Thymus (tissue), 14 donors: ENCODE data around the gene PRAMEF15. TPM values are rescaled to one million over a fixed set of nuclear protein-coding genes. Genes with fewer than 3 reads are reported as not detected.
"Not testable (repeated sequence)": the region's sequence is repeated elsewhere in the genome, so short reads cannot be mapped to it uniquely, and the experiment has no call there.

Experiments used
- DNase-seq, 9 donors: peaks; one replicate each; pipeline ENCODE4 v3.0.0-alpha.2; 2013; ENCODE audit warnings: low spot score in 9 of 9, low read depth in 6 of 9, missing footprints in 1 of 9
- H3K27ac ChIP-seq, 2 donors: one replicate each; pipeline ENCODE4 v1.5.1; 2013; ENCODE audit warnings: control low read depth in 1 of 2, low read depth in 1 of 2, low read length in 1 of 2, mild to moderate bottlenecking in 1 of 2, moderate library complexity in 1 of 2
- H3K27me3 ChIP-seq, 2 donors: one replicate each; pipeline ENCODE4 v1.5.1; 2013; ENCODE audit warnings: low read length in 1 of 2; ENCODE audit not compliant: control insufficient read depth in 2 of 2, insufficient read depth in 1 of 2
- H3K36me3 ChIP-seq, 2 donors: one replicate each; pipeline ENCODE4 v1.5.1; 2013; ENCODE audit warnings: low read length in 1 of 2, mild to moderate bottlenecking in 1 of 2, moderate library complexity in 1 of 2; ENCODE audit not compliant: control insufficient read depth in 2 of 2, insufficient read depth in 2 of 2
- H3K4me1 ChIP-seq, 2 donors: one replicate each; pipeline ENCODE4 v1.5.1; 2013; ENCODE audit warnings: low read length in 2 of 2; ENCODE audit not compliant: control insufficient read depth in 2 of 2, insufficient read depth in 2 of 2
- H3K4me3 ChIP-seq, 2 donors: one replicate each; pipeline ENCODE4 v1.5.1; 2013; ENCODE audit warnings: low read length in 2 of 2, control low read depth in 1 of 2, mild to moderate bottlenecking in 1 of 2
- H3K9me3 ChIP-seq, 2 donors: one replicate each; pipeline ENCODE4 v1.5.1; 2013; ENCODE audit warnings: low read length in 1 of 2, mild to moderate bottlenecking in 1 of 2; ENCODE audit not compliant: control insufficient read depth in 2 of 2, insufficient read depth in 1 of 2
- WGBS: extraction: QIAGEN DNeasy Blood & Tissue Kit; methylation state at CpG from one replicate; pipeline ENCODE4 v1.1.7; 2013; 5-methylcytosine and 5-hydroxymethylcytosine counted together
- long read RNA-seq, 10 donors: transcript quantifications; one replicate each; lab custom pipeline, GENCODE V29; 2026
- polyA plus RNA-seq: library from polyadenylated mRNA; stranded (reverse); fragments of 200-250 nt; gene quantifications from one replicate; pipeline ENCODE4 v1.2.3, GENCODE V29; 2013
- total RNA-seq: library from RNA; stranded (reverse); fragments of 120-200 nt; gene quantifications from one replicate; pipeline ENCODE4 v1.2.4, GENCODE V29; 2013
- donor health status: healthy.

The PRAMEF15 gene
- not detected for total RNA-seq
- polyA plus RNA-seq: 0.25 TPM
- long read RNA-seq, donor 1: 0 reads
- long read RNA-seq, donor 2: 0 reads
- long read RNA-seq, donor 3: 0 reads
- long read RNA-seq, donor 4: 0 reads
- long read RNA-seq, donor 5: 0 reads
- long read RNA-seq, donor 6: 0 reads
- long read RNA-seq, donor 7: 0 reads
- long read RNA-seq, donor 8: 0 reads
- long read RNA-seq, donor 9: 0 reads
- long read RNA-seq, donor 10: 0 reads

DNA sequence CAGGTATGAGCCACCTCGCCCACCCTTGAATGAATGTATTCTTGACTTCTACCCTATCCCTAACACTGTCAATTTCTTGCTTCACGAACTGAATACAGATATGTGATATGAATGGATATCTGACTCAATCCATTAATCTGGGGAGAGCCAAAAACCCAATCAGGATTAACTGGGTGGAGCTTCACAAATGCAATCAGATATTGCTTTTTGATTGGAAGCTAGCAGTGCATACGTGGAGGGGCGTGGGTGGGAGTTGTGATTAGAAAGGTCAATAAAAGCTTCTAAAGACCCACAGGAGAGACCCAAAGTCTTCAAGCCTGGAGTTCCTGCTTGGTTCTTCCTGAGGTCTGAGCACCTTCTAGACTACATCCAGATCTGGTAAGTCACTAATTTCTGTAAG is at the start of gene PRAMEF15:
PRAMEF15 (plus strand) TSS at position 301 of the 400 bp plus-strand sequence. CDS start 2,827 bp downstream, outside the sequence.
- 54% methylated on average over 3 of the region's 4 CpGs for WGBS
- H3K27ac ChIP-seq, H3K4me3 ChIP-seq, H3K9me3 ChIP-seq, DNase-seq, H3K36me3 ChIP-seq, H3K27me3 ChIP-seq, H3K4me1 ChIP-seq: not testable (repeated sequence)

DNA sequence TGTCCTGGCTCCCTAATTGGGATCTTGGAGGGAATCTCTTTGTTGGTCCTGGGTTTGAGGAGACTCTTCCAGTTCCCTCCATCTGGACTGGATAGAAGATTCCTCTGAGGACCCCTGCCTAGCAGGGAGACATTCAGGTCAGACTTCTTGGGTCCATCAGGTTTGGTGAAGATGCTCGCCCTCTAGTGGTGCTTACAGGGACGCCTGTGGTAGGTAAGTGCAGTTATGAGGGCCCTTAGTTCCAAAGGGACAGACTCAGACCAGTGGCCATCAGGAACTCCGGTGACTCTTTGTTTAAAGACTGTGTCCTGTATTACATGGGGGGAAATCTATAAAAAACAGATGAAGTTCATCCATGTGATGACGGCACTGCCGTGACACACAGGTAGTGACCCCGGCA is 38.4 kb upstream of the PRAMEF15 start:
- not testable (repeated sequence) for H3K36me3 ChIP-seq, H3K4me3 ChIP-seq, DNase-seq, H3K4me1 ChIP-seq, H3K27me3 ChIP-seq, H3K9me3 ChIP-seq, H3K27ac ChIP-seq
- WGBS: 63% methylated on average over 5 of the region's 6 CpGs

DNA sequence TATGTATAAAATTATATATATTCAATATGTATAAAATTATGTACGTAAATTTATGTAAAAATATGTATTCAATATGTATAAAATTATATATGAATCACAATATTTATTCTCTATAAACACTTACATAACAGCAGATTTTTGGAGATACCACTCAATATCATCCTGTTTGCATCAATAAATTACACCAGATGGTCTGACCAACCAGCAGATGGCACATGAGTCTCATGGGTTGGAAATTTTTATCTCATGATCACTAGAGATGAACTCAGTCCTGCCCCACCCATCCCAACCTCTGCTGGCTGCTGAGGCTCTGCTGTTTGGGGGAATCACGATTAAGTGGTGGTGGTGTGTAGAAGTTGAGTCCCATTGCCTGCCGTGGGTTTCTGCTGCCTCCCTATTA is 35.8 kb upstream of the PRAMEF15 start:
- not testable (repeated sequence) for H3K27me3 ChIP-seq, H3K9me3 ChIP-seq, H3K4me1 ChIP-seq, H3K4me3 ChIP-seq, H3K27ac ChIP-seq, H3K36me3 ChIP-seq, DNase-seq
- 89% methylated on average over 3 of the region's 3 CpGs for WGBS

- DNase-seq, H3K4me3 ChIP-seq, H3K27ac ChIP-seq, H3K27me3 ChIP-seq, H3K9me3 ChIP-seq, H3K36me3 ChIP-seq, H3K4me1 ChIP-seq: not testable (repeated sequence)
- WGBS: no CpG with 5 or more reads among the region's 1 CpG
Observed at GRCh38 chr1:13285037-13285436, 30.3 kb upstream of the PRAMEF15 start, which contains the start of gene PRAMEF8. Gene PRAMEF8, minus strand, starts transcription at chr1:13285137. Its CDS starts 1,046 bp downstream, at chr1:13284091.

DNA sequence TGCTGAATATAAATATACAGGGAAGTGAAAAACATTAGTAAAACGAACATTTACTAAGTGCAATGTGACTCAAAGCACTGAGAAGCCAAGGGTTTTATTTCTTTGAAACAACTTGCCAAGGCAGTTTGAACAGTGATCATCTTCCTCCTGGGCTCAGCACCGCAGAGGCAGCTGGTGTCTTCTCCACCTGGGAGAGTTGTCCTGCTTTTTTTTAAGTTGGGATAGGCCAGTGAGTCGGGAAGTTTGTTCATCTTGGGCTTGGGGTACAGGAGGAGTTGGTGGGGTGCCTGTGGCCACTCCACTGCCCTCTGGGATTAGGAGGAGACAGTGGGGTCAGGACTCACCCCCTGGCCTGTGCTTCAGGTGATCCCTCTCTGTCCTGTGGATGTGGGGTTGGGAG is 26.4 kb upstream of the PRAMEF15 start:
- not testable (repeated sequence) for DNase-seq, H3K27me3 ChIP-seq, H3K4me3 ChIP-seq, H3K4me1 ChIP-seq, H3K27ac ChIP-seq, H3K9me3 ChIP-seq, H3K36me3 ChIP-seq
- WGBS: 84% methylated on average over 2 of the region's 3 CpGs

GRCh38 chr1:13297216-13297931 is 18.0 kb upstream of the PRAMEF15 start:
- H3K36me3 ChIP-seq, H3K9me3 ChIP-seq, H3K27me3 ChIP-seq, H3K4me1 ChIP-seq, H3K27ac ChIP-seq, DNase-seq, H3K4me3 ChIP-seq: not testable (repeated sequence)
- WGBS: 97% methylated on average over 2 of the region's 5 CpGs

DNA sequence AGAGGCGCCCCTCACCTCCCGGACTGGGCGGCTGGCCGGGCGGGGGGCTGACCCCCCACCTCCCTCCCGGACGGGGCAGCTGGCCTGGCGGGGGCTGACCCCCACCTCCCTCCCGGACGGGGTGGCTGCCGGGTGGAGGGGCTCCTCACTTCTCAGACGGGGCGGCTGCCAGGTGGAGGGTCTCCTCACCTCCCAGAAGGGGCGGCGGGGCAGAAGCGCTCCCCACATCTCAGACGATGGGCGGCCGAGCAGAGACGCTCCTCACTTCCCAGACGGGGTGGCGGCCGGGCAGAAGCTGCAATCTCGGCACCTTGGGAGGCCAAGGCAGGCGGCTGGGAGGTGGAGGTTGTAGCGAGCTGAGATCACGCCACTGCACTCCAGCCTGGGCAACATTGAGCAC is 16.7 kb upstream of the PRAMEF15 start:
- WGBS: 98% methylated on average over 8 of the region's 27 CpGs
- not testable (repeated sequence) for H3K36me3 ChIP-seq, H3K9me3 ChIP-seq, DNase-seq, H3K4me3 ChIP-seq, H3K27me3 ChIP-seq, H3K27ac ChIP-seq, H3K4me1 ChIP-seq

DNA sequence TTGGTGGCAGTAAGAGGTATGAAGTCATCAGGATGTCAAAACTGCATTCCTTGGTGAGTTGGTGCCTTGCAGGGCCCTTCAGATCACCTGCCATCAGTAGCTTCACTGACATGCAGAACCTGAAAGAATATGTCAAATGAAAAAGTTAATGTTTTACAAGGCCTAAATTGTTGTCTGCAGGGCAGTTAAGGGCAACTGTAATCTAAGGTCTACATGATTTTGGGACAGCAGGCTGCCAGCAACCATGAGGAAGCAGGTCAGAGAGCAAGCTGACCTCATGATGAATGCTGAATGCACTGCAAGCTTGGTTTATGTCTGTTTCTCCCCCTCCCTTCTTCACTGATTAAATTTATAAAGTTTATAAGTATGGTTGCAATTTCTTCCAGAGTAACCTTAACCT is 13.2 kb upstream of the PRAMEF15 start:
- not testable (repeated sequence) for H3K4me3 ChIP-seq, H3K36me3 ChIP-seq, DNase-seq, H3K4me1 ChIP-seq, H3K27me3 ChIP-seq, H3K9me3 ChIP-seq, H3K27ac ChIP-seq

DNA sequence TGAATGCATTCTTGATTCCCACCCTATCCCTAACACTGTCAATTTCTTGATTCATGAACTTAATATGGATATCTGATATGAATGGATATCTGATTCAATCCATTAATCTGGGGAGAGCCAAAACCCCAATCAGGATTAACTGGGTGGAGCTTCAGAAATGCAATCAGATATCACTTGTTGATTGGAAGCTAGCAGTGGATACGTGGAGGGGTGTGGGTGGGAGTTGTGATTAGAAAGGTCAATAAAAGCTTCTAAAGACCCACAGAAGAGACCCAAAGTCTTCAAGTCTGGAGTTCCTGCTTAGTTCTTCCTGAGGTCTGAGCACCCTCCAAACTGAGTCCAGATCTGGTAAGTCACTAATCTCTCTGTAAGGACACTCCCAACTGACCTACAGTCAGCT is 12.1 kb upstream of the PRAMEF15 start, which contains the start of gene PRAMEF33:
PRAMEF33 (plus strand) TSS at position 301 of the 400 bp plus-strand sequence. CDS start 2,416 bp downstream, outside the sequence.
- not testable (repeated sequence) for DNase-seq, H3K4me3 ChIP-seq, H3K27me3 ChIP-seq, H3K27ac ChIP-seq, H3K4me1 ChIP-seq, H3K9me3 ChIP-seq, H3K36me3 ChIP-seq
- WGBS: no CpG with 5 or more reads among the region's 1 CpG
